Lower leg skin (tissue), 3 donors: ENCODE measurements around the gene PDZD2.

Experiments
- POLR2A ChIP-seq, 2 donors: fragments of 450-650 bp; IDR thresholded peaks; one replicate each; pipeline ENCODE4 v1.6.1; 2016 to 2017; ENCODE audit warnings: antibody characterized with exemption in 2 of 2, mild to moderate bottlenecking in 1 of 2, moderate library complexity in 1 of 2
- TF ChIP-seq, protein P1 (sequence below), 3 donors: fragments of 450-650 bp; IDR thresholded peaks; one replicate each; pipeline ENCODE4 v1.5.1; 2016; ENCODE audit warnings: antibody characterized with exemption in 3 of 3, mild to moderate bottlenecking in 3 of 3, moderate library complexity in 2 of 3

DNA sequence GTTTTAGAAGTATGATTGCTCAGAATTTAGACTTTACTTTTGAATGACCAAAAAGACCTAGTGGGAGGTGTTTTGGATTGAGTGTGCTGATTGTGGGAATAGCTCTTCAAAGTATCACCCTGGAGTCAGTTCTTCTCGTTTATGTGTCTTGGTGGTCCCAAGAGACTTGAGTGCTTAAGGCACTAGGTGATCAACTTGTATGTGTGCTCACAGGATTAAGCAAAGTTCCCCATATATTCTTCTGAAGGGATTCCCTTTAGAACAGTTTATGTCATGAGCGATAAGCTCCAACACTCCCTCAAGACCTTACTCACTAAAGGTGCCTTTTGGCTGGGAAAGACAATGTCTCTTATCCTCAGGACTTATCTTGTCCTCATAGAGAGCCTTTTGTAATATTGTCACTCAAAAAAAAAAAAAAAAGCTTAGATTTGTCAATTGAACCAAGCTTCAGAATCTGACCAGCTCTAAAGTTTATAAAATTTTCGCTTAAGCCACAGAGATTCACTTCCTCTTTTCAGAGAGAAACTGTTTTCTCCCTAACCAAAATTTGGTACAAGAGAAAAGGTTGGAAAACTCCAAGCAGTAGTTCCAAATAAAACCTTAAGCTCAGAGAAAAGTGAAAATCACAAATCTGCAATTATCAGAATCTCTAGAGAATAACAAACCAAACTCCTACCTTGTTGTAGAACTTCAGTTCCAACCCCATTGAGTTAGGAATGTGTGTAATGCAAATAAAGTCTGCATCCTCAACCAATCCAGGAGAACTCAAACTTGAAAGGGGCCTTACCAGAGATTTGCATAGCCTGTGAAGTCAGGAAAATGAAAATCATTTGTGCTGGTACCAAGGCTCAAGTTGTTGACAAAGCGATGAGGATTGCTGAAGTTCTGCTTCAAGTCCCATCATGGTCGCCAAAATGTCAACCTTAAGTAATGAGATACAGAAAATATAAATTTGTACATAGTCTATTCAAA, 40.0 kb upstream of the PDZD2 start:
- TF ChIP-seq, protein P1, sequence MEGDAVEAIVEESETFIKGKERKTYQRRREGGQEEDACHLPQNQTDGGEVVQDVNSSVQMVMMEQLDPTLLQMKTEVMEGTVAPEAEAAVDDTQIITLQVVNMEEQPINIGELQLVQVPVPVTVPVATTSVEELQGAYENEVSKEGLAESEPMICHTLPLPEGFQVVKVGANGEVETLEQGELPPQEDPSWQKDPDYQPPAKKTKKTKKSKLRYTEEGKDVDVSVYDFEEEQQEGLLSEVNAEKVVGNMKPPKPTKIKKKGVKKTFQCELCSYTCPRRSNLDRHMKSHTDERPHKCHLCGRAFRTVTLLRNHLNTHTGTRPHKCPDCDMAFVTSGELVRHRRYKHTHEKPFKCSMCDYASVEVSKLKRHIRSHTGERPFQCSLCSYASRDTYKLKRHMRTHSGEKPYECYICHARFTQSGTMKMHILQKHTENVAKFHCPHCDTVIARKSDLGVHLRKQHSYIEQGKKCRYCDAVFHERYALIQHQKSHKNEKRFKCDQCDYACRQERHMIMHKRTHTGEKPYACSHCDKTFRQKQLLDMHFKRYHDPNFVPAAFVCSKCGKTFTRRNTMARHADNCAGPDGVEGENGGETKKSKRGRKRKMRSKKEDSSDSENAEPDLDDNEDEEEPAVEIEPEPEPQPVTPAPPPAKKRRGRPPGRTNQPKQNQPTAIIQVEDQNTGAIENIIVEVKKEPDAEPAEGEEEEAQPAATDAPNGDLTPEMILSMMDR (IDR thresholded peaks at IDR 0.05): no peak
- TF ChIP-seq POLR2A (IDR thresholded peaks at IDR 0.05): no peak
